ENCODE results near the gene PSTPIP2.

The PSTPIP2 gene

DNA sequence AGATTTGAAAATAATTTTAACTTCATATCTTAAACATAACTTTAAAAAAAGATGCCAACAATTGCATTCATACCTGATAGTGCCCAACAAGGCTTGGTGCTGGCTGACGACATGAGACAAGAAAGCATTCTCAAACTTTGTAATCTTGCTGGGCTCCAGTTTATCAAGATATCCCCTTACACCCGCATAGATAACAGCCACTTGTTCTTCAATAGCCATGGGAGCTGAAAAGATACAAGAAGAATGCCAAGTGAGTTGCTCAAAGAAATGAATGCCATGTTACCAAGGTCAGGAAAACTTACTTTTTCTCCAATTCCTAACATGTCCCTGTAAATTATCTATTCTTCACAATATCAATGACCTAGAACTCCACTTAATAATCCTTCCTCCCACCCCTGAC lies 12.4 kb upstream of the PSTPIP2 start:
- TF ChIP-seq CTCF (conservative IDR thresholded peaks at IDR 0.05; ENCODE audit: low read depth) = no peak
- ChIA-PET CTCF (interaction anchor here (0.7 kb wide), 1 partner anchor 174 kb away, joined by 5 read pairs; no protein-coding TSS in a partner anchor), POLR2A (ENCODE audit: low non-redundant PET) (no interaction called here)
- no peak overlapping the region for H3K27ac ChIP-seq
- DNase-seq (ENCODE audit: low spot score) = no peak

DNA sequence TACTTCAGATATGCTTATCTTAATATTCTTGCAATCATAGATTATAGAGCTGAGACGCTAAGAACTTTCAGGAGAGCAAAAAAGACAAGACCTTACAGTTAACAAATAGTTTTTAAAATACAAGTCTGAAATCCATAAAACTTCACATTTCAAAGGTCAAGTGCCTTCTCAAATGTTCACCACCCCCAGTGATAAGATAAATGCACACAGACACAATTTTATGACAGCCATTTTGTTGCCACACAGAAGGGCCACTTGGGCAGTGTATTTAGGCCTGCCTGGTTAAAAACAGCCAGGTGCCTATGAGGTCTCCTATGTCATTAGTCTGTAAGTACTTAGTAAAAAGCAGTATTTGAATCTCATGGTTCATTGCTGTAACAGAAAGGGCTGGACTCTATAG lies 8.1 kb upstream of the PSTPIP2 start:
- no peak for TF ChIP-seq CTCF (conservative IDR thresholded peaks at IDR 0.05; ENCODE audit: low read depth)
- ChIA-PET CTCF (no interaction called here), POLR2A (ENCODE audit: low non-redundant PET) (interaction anchor here (0.6 kb wide), 1 partner anchor 11 kb away, joined by 3 read pairs; no protein-coding TSS in a partner anchor)
- no peak overlapping the region for H3K27ac ChIP-seq
- no peak for DNase-seq (ENCODE audit: low spot score)

DNA sequence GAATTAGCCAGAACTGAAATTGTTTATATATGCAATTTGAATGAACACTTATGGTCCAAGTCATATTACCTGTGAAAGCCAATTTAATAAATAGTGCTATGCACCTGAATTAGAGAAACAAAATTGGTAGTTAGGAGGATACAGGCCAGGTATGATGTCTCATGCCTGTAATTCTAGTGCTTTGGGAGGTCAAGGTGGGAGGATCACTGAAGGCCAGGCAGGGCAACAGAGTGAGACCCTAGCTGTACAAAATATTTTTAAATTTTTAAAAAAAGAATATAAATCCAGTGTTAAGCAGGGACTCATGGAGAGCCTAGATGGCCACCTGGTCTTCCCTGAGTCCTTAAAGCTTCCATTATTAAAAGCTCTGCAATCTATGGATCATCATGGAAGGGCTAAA lies 7.3 kb upstream of the PSTPIP2 start:
- no peak overlapping the region for H3K27ac ChIP-seq
- no peak for DNase-seq (ENCODE audit: low spot score)
- TF ChIP-seq CTCF (conservative IDR thresholded peaks at IDR 0.05; ENCODE audit: low read depth) = no peak
- ChIA-PET POLR2A (ENCODE audit: low non-redundant PET) (no interaction called here), CTCF (no interaction called here)

DNA sequence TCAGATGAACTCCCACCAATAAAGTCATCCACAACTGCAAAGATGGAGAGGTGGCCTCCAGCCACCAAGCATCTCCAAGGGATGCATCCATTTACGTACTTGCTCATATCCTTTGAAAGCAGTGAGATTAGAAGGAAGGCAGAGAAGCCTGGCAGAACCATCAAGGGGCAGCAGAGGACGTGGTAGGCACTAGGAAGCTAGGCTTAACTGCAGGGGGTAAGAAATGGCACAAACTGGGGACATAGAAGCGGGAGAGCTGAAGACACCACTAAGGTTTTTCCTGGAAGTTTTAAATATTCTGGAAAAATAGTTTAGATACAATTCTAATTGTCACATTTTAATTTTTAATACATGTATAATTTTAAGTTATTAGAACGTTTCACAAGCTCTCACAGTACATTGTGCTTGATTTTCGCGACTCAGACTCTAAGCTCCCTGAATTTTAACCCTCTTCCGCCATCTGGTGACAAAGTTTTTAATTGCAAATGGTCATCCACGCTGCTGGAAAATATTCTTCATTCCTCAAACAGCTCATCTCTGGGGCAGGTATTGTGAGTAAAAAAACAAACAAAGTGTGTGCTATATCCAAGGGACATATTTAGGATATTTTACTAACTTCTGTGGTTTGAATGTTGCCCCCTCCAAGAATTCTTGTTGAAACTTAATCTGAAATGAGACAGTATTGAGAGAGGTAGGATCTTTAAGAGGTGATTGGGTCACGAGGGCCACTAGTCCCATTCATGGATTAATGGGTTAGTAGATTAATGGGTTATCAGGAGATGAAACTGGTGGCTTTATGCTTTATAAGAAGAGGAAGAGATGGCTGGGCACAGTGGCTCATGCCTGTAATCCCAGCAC lies 1.6 kb upstream of the PSTPIP2 start:
- H3K27ac ChIP-seq = no peak overlapping the region
- CTCF ChIA-PET = interaction anchor here (0.6 kb wide), 4 partner anchors 42 to 161 kb away, joined by 3 to 4 read pairs (median 3); no protein-coding TSS in a partner anchor
- TF ChIP-seq CTCF (conservative IDR thresholded peaks at IDR 0.05; ENCODE audit: low read depth) = peak; percentile 74
- DNase-seq (ENCODE audit: low spot score) = no peak
- POLR2A ChIA-PET (ENCODE audit: low non-redundant PET) = no interaction called here

GRCh38 chr18:46072959-46073358 lies 899 bp upstream of the PSTPIP2 start:
- ChIA-PET CTCF (interaction anchor here (0.7 to 0.8 kb wide), 2 partner anchors 84 to 177 kb away, joined by 3 to 4 read pairs; no protein-coding TSS in a partner anchor), POLR2A (ENCODE audit: low non-redundant PET) (no interaction called here)
- no peak overlapping the region for H3K27ac ChIP-seq
- no peak for TF ChIP-seq CTCF (conservative IDR thresholded peaks at IDR 0.05; ENCODE audit: low read depth)
- no peak for DNase-seq (ENCODE audit: low spot score)

DNA sequence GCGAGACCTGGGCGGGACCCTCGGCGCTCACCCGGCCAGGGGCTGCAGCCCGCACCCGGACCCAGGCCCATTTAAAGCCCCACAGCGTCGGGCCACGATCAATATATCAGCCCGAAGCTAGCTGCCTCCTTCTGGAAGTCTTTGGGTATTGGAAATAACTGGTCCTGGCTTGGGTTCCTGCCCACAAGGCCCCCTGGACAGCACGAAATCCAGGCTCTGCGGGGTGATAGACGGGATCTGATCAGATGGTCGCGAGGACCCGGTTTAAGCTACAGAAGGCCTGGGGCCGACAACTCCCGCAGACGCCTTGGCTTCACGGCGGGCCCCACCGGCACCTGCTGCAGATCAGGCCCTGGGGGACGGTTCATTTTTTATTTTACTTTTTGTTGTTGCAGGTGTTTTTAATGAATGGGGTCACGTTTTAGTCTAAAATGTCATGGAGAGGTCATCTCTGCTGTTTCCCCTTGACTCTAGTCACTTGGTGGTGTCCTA lies 362 bp upstream of the PSTPIP2 start:
- POLR2A ChIA-PET (ENCODE audit: low non-redundant PET) = no interaction called here
- CTCF ChIA-PET = interaction anchor here (0.7 to 0.8 kb wide), 2 partner anchors 83 to 177 kb away, joined by 3 to 4 read pairs; no protein-coding TSS in a partner anchor
- no peak overlapping the region for H3K27ac ChIP-seq
- no peak for TF ChIP-seq CTCF (conservative IDR thresholded peaks at IDR 0.05; ENCODE audit: low read depth)
- DNase-seq (ENCODE audit: low spot score) = no peak

Measured in RWPE1 (cell line).